Thyroid gland (tissue), 4 donors: ENCODE measurements around the gene PDGFA.

Experiments used
- POLR2A ChIP-seq, 2 donors: fragments of 450-650 bp; IDR thresholded peaks; one replicate each; pipeline ENCODE4 v1.6.1; 2017; ENCODE audit warnings: antibody characterized with exemption in 2 of 2, mild to moderate bottlenecking in 2 of 2, moderate library complexity in 1 of 2
- TF ChIP-seq, protein P1 (sequence below), 6 experiments: fragments of 200-600 bp in 3 of 6; fragments of 450-650 bp in 3 of 6; sonication (generic) in 3 of 6; IDR thresholded peaks; one replicate each; pipeline ENCODE4 v1.5.1; 2016 to 2019; ENCODE audit warnings: antibody characterized with exemption in 6 of 6, mild to moderate bottlenecking in 2 of 6, inconsistent platforms in 1 of 6, moderate library complexity in 1 of 6

DNA sequence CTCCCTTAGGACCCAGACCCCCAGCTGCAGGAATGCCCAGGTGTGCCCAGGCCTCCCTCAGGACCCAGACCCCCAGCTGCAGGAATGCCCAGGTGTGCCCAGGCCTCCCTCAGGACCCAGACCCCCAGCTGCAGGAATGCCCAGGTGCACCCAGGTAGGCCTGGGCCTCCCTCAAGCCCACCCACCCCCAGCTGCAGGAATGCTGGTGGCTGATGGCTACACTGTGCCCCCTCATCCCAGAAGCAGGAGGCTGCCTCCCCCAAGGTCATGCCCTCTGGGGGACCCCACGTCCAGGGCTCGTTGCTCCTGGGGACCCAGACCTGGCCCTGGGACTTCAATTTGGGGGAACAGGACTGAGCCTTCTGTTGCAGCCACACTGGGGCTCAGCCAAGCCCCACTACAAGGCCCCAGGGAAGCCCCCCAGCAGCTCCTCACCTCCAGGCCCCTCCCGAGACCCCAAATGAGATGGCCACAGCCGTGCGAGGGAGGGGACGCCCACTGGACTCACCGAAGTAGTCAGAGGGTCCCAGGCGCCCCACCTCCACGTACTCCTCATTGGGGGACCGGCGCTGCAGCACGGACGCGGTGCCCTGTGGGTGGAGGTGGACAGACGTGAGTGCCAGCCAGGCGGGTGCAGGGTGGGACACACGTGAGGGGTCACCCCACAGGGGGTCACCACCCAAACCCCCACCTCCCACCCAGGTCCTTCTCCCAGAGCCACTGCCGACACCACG lies 31.4 kb upstream of the PDGFA start:
- TF ChIP-seq POLR2A (IDR thresholded peaks at IDR 0.05), result no peak
- TF ChIP-seq, protein P1, sequence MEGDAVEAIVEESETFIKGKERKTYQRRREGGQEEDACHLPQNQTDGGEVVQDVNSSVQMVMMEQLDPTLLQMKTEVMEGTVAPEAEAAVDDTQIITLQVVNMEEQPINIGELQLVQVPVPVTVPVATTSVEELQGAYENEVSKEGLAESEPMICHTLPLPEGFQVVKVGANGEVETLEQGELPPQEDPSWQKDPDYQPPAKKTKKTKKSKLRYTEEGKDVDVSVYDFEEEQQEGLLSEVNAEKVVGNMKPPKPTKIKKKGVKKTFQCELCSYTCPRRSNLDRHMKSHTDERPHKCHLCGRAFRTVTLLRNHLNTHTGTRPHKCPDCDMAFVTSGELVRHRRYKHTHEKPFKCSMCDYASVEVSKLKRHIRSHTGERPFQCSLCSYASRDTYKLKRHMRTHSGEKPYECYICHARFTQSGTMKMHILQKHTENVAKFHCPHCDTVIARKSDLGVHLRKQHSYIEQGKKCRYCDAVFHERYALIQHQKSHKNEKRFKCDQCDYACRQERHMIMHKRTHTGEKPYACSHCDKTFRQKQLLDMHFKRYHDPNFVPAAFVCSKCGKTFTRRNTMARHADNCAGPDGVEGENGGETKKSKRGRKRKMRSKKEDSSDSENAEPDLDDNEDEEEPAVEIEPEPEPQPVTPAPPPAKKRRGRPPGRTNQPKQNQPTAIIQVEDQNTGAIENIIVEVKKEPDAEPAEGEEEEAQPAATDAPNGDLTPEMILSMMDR (IDR thresholded peaks at IDR 0.05), result no peak
